ENCODE results near the gene ADGRV1.
"Not testable (repeated sequence)": the region's sequence is repeated elsewhere in the genome, so short reads cannot be mapped to it uniquely, and the experiment has no call there.

ADGRV1 gene

GRCh38 chr5:90830058-90830457, 271.5 kb downstream of the ADGRV1 start:
- DNase-seq, result no peak

- DNase-seq, result no peak
Observed at GRCh38 chr5:90833753-90834152, 275.2 kb downstream of the ADGRV1 start.

GRCh38 chr5:90834711-90835110, 276.1 kb downstream of the ADGRV1 start:
- no peak for DNase-seq

DNA sequence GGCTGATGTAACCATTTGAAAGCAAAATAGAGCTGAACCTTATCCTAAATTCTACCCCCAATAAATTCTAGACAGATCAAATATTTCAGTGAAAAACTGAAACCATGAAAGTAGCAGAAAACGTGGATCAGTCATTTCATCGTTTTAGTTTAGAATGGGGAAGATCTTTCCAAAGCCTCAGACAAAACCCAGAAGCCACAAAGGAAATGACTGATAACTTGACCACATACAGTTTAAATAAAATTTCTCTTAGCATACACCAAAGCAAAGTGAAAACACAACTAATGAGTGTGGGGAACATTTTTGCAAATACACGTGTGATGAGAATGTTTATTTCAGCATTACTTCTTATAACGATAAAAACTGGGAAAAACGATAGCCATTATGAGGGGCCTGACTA, 284.8 kb downstream of the ADGRV1 start:
- no peak for DNase-seq

GRCh38 chr5:90844931-90845330, 286.3 kb downstream of the ADGRV1 start:
- DNase-seq, result no peak

DNA sequence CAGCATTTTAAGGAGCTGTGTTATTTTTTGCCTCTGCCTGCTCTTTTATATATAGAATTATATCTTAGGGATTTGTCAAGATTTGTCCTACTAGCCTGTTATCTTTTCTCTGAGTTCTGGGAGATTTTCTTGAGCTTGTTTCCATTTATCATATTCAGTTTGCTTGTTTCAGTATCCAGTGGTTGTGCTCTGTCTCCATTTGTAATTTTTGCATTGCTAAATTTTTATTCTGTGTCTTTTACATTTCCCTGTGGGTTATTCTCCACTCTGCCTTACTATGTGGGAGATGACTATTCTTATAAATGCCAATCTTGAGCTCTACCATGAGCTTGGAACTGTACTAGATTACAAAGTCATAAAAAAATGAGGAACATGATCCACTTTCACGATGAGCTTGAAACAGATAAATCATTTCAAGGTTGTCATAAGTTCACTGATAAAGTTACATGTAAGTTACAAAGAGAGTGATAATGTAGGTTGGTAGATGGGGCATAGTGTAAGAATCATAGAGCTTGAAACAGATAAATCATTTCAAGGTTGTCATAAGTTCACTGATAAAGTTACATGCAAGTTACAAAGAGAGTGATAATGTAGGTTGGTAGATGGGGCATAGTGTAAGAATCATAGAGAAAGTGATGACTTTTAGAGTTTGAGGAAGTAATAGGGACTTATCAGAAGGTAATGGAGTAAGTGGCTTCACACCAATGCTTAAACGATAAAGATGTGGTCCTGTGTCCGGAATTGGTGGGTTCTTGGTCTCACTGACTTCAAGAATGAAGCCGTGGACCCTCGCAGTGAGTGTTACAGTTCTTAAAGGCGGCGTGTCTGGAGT, 287.3 kb downstream of the ADGRV1 start:
- no peak for DNase-seq

DNA sequence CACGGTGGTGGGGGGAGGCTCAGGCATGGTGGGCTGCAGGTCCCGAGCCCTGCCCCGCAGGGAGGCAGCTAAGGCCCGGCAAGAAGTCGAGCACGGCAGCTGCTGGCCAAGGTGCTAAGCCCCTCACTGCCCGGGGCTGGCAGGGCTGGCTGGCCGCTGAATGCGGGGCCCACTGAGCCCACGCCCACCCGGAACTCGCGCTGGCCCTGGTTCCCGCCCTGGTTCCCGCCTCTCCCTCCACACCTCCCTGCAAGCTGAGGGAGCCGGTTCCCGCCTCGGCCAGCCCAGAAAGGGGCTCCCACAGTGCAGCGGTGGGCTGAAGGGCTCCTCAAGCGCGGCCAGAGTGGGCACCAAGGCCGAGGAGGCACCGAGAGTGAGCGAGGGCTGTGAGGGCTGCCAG, 289.0 kb downstream of the ADGRV1 start:
- not testable (repeated sequence) for DNase-seq

GRCh38 chr5:90849939-90850338, 291.3 kb downstream of the ADGRV1 start:
- no peak for DNase-seq

GRCh38 chr5:90852531-90852930, 293.9 kb downstream of the ADGRV1 start:
- no peak for DNase-seq

DNA sequence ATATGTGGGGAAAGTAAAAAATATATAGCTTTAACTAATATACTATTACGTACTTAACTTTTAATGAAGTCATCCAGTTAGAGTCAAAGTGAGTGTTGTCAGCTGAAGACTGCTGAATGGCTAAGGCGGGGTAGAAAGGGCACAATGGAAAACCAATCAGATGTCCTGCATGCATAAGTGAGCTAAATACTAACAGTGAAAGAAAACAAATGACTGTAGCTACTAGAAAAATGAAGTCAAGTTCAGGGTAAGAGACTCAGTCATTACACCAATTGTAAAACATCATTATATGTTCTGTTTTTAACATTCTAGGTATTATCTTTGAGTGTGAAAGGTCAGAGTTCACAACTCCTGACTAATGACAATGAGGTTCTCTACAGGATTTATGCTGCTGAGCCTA, 295.2 kb downstream of the ADGRV1 start:
- DNase-seq, result no peak

DNA sequence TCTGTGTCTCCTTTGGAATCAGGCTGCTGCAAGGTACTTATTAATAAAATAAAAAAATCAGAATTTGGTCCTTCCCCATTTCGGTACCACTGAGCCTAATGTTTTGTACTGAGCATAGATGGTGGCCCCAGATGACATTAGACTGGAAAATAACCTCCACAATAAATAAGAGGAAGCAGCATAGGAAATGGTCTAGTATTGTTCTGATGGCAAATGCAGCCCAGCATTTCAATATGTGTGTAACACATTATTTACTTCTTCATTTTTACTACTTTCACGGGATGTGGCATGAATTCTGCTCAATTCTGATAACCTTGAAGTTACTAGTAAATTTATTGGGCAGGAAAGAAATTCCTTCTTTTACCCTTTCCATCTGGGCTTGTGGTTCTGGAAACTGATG, 295.6 kb downstream of the ADGRV1 start:
- DNase-seq, result no peak

- no peak for DNase-seq
Observed at GRCh38 chr5:90855296-90856010, 296.9 kb downstream of the ADGRV1 start.

DNA sequence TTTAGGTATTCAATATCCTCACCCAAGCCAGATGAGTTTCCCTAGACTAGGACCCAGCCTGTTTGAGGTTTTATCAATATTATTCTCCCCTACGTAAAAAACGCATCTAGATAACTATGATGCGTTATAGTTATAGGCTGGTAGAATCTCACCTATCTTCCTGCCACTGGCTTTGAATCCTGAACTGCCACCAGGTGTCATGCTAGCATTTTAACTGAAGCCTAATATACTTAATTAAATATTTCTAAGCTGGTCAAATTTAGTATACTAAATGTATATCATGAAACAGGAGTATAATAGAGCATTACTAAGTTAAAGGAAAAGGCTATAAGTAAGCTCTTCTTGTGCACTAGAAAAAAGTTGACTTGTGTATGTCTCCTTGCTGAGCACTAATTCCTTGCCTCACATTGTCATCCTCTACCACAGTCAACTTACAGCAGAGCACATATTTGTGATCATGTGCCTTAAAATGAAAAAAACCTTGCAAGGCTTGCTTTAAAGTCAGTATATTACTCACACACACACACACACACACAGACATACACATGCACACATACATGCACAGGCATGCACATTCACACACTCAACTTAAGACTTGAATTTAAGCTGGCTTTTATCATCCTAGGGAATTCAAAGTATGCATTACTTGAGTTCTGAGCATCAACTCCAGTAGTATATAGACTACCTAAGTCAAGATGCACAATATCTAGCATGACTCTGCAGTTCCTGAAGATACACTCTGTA, 303.4 kb downstream of the ADGRV1 start:
- no peak for DNase-seq

GRCh38 chr5:90865180-90865579, 306.6 kb downstream of the ADGRV1 start:
- no peak for DNase-seq

GRCh38 chr5:90866333-90866732, 307.7 kb downstream of the ADGRV1 start:
- no peak for DNase-seq

GRCh38 chr5:90866915-90867731, 308.5 kb downstream of the ADGRV1 start:
- no peak for DNase-seq

GRCh38 chr5:90868799-90869198, 310.2 kb downstream of the ADGRV1 start:
- no peak for DNase-seq

DNA sequence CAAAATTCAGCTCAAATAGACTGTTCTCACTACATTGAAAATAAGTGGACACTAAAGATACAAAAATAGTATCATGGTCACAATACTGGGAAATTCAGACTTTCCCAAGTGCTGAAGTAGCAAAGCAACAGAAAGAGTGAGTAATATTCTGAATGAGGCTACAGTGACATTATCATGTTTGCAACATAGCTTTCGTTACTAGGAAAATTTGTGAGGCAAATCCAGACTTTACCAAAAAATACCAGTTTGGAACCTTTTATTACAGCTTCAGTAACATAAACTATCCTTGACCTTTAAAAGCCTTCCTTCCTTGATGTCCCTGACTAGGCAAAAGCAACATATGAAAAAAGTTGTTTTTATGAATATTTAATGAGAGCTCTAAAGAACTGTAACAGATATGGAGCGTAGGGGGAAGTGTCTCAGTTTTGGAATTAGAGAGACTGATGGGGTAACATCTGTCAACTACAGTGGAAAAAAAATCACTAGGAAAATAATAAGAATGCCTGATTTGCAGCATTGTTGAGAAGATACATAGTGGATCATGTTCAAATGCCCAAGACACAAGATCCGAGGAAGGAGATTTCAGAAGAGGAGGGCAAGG, 312.9 kb downstream of the ADGRV1 start:
- no peak for DNase-seq

DNA sequence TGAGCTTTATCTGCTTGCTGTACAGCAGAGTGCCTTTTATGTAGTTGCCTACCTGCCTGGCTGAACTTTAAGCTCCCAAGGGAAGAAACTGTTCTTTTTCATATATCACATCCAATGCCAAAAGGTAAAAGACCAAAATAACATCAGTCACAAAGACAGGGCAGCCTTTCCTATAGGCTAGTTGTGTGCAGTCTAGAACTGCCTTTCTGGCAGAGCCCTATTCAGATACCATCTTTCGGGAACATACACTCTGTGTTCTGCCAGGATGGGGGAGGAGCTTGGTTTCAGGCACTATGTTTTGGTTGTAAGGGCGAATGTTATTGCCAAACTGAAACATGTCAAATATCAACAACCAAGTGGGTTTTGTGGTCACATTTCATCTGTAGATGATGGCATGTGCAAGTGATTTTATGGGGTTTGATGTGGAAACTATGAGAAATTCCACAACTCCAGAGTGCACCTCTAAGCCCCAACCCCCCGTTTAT, 314.5 kb downstream of the ADGRV1 start:
- no peak for DNase-seq

DNA sequence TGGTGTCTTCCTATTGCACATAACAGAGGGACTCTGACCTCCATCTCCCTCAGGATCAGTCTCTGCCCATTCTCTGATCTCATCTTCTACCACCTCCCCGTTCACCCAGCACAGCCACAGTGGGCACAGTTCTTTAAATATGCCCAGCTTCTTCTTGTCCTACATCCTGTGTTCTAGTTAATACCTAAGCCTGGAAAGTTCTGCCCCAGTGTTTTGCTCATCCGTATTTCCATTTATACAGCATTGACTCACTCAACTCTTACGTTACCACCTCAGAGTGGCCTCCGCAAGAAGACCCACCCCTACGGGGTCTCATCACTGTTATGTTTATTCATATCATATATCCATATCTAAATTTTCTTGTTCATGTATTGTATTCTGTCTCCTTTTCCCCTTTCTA, 315.5 kb downstream of the ADGRV1 start:
- no peak for DNase-seq

DNA sequence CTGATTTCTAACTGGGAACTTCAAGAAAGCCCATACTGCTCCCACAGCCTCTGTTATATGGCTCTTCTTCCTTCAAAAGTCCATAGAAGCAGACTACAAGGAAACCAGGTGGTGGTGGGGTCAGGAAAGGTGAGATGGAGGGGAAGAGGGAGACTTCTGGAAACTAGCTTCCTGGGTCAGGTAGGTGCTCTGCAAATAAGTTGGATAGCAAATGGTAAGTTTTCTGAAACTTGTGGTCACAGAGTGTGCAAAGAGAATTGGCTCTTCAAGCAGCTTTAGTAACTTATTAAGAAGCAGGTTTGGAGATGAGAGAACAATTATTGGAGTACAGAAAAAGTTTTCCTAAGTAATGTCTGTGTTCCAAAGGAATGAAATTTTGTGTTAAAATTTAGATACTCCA, 316.9 kb downstream of the ADGRV1 start:
- DNase-seq, result no peak

GRCh38 chr5:90876366-90876765, 317.8 kb downstream of the ADGRV1 start:
- no peak for DNase-seq

All from NCI-H2029 (cell line).